ENCODE measurements around the gene DYNLT1. TPM values are rescaled to one million over a fixed set of nuclear protein-coding genes. Genes with fewer than 3 reads are reported as not detected.

DYNLT1 gene
- total and polyA plus RNA-seq, 2 of the 4 experiments (the other 2 are of a cell fraction), result 235 to 349 TPM

DNA sequence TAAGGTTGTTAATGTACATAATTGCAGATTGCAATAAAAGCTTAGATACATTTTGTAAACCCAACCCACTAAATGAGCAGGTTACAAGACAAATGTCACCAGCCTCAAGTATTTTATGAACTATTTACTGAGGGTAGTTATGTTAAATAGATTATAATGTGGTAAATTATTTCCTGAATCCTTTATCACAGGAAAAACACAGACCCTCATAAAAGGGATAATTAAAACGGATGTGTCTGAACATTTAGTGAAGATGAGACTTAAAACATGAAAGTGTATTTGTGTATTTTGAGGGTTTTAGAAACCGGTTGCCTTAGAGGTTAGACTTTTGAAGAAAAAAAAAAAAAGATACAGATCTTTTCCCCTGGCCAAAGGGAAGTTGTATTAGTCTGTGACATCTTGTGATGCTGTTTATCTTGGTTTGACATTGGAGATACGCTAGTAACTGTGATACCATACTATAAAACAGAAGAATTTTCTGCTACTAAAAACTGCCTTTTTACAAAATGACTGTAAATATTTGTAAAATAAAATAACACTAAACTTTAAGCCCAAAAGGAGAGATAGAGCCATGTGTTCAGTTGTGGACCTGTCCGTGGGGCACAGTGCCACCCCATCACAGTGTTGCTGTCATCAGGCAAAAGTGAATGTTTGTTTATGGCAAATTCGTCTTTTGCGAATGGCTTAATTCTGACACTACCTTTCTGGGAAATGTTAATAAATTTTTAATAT is 9.7 kb downstream of the DYNLT1 start:
- BruUV-seq (replicated peaks), result no TSS peak
- no peak overlapping the region for H4K8ac ChIP-seq (ENCODE audit: low read depth in 2 of 2, low read length in 2 of 2)
- TF ChIP-seq SMC3 (IDR thresholded peaks at IDR 0.05; ENCODE audit: low read depth, low read length) (no peak), BHLHE40 (IDR thresholded peaks at IDR 0.05; ENCODE audit: low read depth, low read length) (no peak), RAD21 (IDR thresholded peaks at IDR 0.05; ENCODE audit: low read length) (no peak), MXI1 (IDR thresholded peaks at IDR 0.05; ENCODE audit: borderline replicate concordance, low read depth, low read length) (no peak), NFE2L2 (IDR thresholded peaks at IDR 0.05; ENCODE audit: low read depth, low read length) (no peak), CEBPB (IDR thresholded peaks at IDR 0.05; ENCODE audit: low read depth, low read length) (no peak), RFX5 (IDR thresholded peaks at IDR 0.05; ENCODE audit: low read depth, low read length) (no peak), RCOR1 (IDR thresholded peaks at IDR 0.05; ENCODE audit: insufficient replicate concordance, low read length) (no peak), MAZ (IDR thresholded peaks at IDR 0.05; ENCODE audit: borderline replicate concordance, low read depth, low read length) (no peak), POLR2A (IDR thresholded peaks at IDR 0.05; ENCODE audit: low read depth, low read length) (no peak)
- TF ChIP-seq, protein P1, sequence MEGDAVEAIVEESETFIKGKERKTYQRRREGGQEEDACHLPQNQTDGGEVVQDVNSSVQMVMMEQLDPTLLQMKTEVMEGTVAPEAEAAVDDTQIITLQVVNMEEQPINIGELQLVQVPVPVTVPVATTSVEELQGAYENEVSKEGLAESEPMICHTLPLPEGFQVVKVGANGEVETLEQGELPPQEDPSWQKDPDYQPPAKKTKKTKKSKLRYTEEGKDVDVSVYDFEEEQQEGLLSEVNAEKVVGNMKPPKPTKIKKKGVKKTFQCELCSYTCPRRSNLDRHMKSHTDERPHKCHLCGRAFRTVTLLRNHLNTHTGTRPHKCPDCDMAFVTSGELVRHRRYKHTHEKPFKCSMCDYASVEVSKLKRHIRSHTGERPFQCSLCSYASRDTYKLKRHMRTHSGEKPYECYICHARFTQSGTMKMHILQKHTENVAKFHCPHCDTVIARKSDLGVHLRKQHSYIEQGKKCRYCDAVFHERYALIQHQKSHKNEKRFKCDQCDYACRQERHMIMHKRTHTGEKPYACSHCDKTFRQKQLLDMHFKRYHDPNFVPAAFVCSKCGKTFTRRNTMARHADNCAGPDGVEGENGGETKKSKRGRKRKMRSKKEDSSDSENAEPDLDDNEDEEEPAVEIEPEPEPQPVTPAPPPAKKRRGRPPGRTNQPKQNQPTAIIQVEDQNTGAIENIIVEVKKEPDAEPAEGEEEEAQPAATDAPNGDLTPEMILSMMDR (conservative IDR thresholded peaks at IDR 0.05; ENCODE audit: low read depth, low read length), result no peak
- TF ChIP-seq, protein P2, sequence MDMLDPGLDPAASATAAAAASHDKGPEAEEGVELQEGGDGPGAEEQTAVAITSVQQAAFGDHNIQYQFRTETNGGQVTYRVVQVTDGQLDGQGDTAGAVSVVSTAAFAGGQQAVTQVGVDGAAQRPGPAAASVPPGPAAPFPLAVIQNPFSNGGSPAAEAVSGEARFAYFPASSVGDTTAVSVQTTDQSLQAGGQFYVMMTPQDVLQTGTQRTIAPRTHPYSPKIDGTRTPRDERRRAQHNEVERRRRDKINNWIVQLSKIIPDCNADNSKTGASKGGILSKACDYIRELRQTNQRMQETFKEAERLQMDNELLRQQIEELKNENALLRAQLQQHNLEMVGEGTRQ (IDR thresholded peaks at IDR 0.05; ENCODE audit: low read depth, low read length), result no peak
- TF ChIP-seq, protein P3, sequence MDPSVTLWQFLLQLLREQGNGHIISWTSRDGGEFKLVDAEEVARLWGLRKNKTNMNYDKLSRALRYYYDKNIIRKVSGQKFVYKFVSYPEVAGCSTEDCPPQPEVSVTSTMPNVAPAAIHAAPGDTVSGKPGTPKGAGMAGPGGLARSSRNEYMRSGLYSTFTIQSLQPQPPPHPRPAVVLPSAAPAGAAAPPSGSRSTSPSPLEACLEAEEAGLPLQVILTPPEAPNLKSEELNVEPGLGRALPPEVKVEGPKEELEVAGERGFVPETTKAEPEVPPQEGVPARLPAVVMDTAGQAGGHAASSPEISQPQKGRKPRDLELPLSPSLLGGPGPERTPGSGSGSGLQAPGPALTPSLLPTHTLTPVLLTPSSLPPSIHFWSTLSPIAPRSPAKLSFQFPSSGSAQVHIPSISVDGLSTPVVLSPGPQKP (IDR thresholded peaks at IDR 0.05; ENCODE audit: borderline replicate concordance, low read depth, low read length), result no peak
- no peak overlapping the region for H2BK120ac ChIP-seq (ENCODE audit: low read depth, low read length)
- no peak overlapping the region for H3K27ac ChIP-seq (ENCODE audit: insufficient read depth, low read length)
- no peak overlapping the region for H3K56ac ChIP-seq (ENCODE audit: extremely low read depth, insufficient read depth, low read length)
- no CpG with 5 or more reads among the region's 6 CpGs for WGBS, 2 experiments (ENCODE audit: extremely low coverage in 2 of 2, insufficient read length in 1 of 2)
- H3K14ac ChIP-seq (replicated peaks; ENCODE audit: low read depth, low read length), result no peak overlapping the region
- no peak overlapping the region for H3K9ac ChIP-seq (ENCODE audit: low read depth, low read length)
- H3K36me3 ChIP-seq (ENCODE audit: control insufficient read depth, insufficient read depth, low read length), result peaks cover 27% of the 10 kb centered on the region
- ChIA-PET POLR2A (ENCODE audit: unreplicated experiment) (no interaction called here), CTCF (no interaction called here)
- no peaks in the 10 kb centered on the region for H3K27me3 ChIP-seq (ENCODE audit: control insufficient read depth, insufficient read depth, low read length)
- H3K4ac ChIP-seq (ENCODE audit: low read depth, low read length), result no peak overlapping the region
- in situ Hi-C loops (cut with MboI; ENCODE audit: low sequenced_read_pairs), result loop anchor here (25.0 kb wide), 1 partner anchor 1077 kb away; no protein-coding TSS in a partner anchor
- intact Hi-C loops (cut with micrococcal nuclease), result no loop called here
- H3K79me1 ChIP-seq (ENCODE audit: low read depth in 1 of 2, low read length in 2 of 2), result peaks cover 21 to 68% of the 10 kb centered on the region in 2 experiments
- no peak overlapping the region for H3K4me2 ChIP-seq (ENCODE audit: low read depth, low read length)
- no peak overlapping the region for H3K18ac ChIP-seq (ENCODE audit: low read depth, low read length)
- no peak overlapping the region for H4K5ac ChIP-seq (ENCODE audit: low read depth, low read length)
- H2AK5ac ChIP-seq (ENCODE audit: low read depth, low read length), result no peak overlapping the region
- no peak for ATAC-seq (ENCODE audit: low read depth)
- H3K4me3 ChIP-seq (ENCODE audit: insufficient read depth, low read depth, low read length), result no peak overlapping the region
- H2BK20ac ChIP-seq (ENCODE audit: low read depth, low read length), result no peak overlapping the region
- no peak overlapping the region for H4K91ac ChIP-seq (ENCODE audit: insufficient read depth, low read depth, low read length)
- no peak overlapping the region for H2BK5ac ChIP-seq (ENCODE audit: low read depth, low read length, poor library complexity, severe bottlenecking)
- dilution Hi-C loops (cut with HindIII; ENCODE audit: low sequenced_read_pairs, unreplicated experiment), result no loop called here
- H2AK9ac ChIP-seq (replicated peaks; ENCODE audit: low read depth, low read length, poor library complexity), result no peak overlapping the region
- H3K9me3 ChIP-seq (ENCODE audit: control insufficient read depth, insufficient read depth, low read length), result no peaks in the 10 kb centered on the region
- no peak overlapping the region for H2BK15ac ChIP-seq (ENCODE audit: low read depth, low read length)
- DNase-seq, result no peak
- peaks cover 20% of the 10 kb centered on the region for H3K4me1 ChIP-seq (ENCODE audit: control insufficient read depth, insufficient read depth, low read length)
- H3K9me1 ChIP-seq (ENCODE audit: insufficient read depth, low read length), result peaks cover 26% of the 10 kb centered on the region
- peaks cover 25% of the 10 kb centered on the region for H4K20me1 ChIP-seq (ENCODE audit: insufficient read depth, low read length)
- H2AFZ ChIP-seq (replicated peaks; ENCODE audit: low read length, poor library complexity), result no peak overlapping the region
- H3K23ac ChIP-seq (ENCODE audit: low read depth, low read length), result no peak overlapping the region

All from IMR-90 (cell line).